ENCODE results near the gene WFS1. TPM values are rescaled to one million over a fixed set of nuclear protein-coding genes. Genes with fewer than 3 reads are reported as not detected.

The WFS1 gene
- total RNA-seq, 1 donor from 2014 or later: 107 TPM

DNA sequence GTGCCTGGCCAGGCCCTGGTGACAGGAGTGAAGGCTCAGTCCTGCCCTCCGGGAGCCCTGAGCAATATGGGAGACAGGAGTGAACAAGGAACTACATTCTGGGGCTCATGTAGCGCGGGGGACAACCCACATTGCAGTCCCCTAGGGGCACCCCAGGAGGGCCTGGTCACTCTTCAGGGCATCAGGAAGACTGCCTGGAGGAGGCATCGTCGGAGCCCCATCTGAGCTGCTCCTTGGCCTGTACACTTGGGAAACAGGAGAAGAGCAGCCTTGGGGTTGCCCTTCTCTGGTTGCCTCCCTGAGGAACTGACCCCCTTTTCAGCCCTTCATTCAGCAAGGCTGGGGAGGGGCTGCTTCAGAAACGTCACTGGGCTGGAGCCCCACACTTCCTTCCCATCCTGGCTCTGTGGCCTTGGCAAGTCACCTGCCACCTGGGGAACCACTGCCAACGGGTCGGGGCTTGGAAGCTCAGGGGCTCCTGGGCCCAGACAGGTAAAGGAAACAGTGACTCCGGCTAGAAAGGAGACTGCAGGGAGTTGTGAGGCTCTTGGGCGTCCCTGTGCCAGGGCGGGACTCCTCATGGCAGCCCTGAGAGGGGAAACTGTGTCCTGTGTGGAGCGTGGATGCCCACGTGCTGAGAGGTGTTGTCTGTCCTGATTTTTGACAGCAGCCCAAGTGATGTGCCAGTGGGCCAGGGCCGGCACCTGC, 10.1 kb downstream of the WFS1 start:
- DNase-seq (ENCODE audit: low read depth in 2 of 2): no peak

DNA sequence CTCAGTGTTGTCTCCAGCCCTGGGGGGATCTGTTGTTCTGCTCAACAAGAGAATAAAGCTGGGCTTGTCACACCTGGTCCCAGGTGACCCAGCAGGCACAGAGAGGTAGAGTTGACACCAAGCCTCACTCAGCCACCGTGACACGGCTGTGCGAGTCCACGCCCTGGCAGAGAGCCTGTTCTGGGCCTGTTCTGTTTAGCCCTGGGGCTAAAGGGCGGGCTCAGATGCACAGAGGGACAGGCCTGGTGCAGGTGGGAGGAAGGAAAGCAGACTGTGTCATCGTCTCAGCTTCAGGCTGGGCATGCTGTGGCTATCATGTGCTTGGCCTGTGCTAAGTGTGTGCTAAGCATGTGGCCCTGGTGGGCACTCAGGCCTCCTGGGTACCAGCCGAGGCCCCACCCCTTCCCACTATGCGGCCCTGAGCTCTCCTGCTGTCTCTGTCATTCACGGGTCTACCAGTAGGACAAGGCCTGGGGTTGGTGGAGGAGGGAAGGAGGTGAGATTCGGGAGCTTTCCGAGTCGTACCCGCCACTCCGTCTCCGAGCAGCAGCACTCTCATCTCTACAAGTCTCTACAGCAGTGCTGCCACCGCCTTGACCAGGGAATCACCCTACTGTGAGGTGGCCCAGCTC, 10.8 kb downstream of the WFS1 start:
- no peak for DNase-seq (ENCODE audit: low read depth in 2 of 2)

DNA sequence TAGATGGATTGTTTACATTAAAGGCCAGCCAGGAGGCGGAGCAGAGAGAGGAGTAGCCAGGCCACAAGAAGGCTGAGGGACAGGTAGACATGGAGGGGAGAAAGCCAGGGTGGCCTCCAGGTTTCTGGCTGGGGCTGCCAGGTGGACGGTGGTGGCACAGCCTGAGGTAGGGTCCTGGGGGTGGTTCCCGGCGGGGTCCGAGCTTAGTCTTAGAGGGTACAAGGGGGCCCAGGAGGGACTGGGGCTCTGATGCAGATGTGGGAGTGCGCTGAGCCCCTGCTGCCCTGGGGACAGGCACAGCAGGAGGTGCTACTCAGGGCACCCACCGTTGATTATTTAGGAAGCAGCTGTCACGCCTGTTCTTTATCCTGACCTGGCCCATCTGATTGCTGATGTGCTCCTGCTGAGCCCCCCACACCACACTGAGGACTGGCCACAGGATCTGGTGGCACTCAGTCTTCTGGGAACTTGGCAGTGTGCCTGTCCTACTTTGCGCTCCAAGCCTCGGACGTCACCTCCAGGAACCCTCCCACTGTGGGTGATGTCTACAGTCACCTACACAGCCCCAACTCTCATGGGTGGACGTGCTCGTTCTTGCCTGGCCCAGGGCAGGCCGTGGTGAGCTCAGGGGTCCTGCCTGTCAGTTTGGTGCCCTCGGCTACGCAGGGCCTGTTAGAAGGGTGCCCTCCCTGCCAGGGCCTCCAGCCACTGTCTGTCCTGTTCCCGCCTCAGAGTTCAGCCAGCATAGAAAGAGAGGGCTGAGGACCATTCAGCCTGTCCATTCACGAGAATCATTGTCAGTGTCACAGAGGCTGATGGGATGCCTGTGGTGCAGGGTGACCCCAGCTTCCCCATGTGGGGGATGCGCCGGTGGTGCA, 12.0 kb downstream of the WFS1 start:
- DNase-seq (ENCODE audit: low read depth in 2 of 2): peak in 1 of 2 donors; percentile 36

DNA sequence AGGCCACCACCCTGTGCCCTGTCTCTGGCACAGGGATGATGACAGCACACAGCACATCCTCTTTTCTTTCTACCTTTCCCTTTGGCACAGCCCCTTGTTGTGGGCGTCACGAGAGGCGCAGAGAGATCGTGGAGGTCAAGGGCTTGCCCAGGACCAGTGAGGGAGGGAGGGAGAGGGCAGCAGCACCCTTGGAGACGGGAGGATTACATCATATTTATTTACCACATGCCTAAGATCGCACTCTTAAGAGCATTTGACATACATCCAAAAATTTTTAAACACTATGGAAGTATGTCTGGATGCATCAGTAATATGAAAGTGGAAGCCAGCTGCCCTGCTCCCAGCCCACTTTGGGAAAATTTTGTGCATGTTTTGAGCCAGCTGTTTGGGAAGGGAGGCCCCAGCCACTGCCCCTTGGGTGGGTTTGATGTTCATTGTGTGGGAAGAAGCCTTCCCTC, 12.7 kb downstream of the WFS1 start:
- DNase-seq (ENCODE audit: low read depth in 2 of 2): no peak

DNA sequence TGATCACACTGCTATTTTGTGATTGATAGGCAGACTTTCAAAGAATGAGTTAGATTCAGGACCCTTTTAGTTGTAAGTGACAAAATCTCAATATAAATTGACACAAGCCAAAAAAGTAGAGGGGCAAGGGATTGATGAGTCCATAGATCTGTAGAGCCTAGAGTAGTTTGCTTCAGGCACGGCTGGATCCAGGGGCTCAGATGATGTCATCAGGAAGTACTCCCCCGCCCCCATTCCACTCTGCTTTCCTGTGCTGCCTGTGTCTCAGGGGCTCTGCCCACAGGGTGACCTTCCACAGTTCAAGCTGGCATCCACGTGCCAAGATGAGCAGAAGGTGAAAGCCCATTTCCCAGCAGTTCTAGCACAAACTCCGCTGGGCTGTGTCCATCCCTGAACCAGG, 13.6 kb downstream of the WFS1 start:
- DNase-seq (ENCODE audit: low read depth in 2 of 2): no peak

DNA sequence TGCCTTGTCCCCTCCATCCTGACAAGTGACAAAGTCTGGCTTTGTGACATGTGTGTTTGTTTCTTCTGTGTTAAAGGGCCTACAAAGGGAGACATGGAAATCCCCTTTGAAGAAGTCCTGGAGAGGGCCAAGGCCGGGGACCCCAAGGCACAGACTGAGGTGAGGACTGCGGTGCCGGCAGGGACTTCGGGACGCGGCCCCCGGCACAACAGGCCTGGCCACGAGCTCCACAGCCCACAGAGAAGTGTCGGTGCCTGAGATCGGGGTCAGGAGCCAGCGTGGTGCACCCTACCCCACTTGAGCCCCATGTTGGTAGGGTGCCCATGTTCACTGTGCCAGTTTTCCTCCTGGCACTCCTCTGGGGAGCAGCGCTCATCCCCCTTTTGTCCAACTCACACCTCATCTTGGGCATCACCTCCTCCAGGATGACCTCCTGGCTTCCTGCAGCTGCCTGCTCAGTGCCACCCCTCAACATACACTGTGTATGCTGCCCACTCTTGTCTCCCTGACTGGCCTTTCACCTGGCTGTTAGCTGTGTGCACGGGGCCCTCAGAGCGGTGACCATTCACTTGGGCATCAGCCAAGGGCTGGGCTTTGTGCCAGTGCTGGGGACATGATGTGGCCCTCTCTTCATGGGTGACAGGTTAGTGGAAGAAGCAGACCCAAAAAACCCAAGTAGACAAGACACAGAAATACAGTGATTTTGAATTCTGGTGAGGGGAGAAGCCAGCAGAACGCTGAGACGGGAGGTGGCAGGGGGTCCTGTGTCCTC, 17.6 kb downstream of the WFS1 start:
- no peak for DNase-seq (ENCODE audit: low read depth in 2 of 2)

DNA sequence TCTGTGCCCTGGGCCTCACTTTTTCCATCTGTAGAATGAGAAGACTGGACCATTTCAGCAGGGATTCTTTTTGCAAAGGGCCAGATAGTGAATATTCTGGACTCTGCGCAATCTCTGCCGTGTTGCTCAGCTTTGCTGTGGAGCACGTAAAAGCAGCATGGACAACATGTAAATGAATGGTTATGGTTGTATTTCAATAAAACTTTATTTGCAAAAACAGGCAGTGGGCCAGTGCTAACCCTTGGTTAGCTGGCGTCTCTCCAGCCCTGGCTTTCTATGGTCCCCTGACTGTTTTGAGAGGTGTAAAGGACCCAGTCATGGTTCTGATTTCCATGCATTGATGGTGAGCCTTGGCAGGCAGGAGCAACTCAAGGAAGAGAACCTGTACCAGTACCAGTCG, 18.7 kb downstream of the WFS1 start:
- DNase-seq (ENCODE audit: low read depth in 2 of 2): no peak

DNA sequence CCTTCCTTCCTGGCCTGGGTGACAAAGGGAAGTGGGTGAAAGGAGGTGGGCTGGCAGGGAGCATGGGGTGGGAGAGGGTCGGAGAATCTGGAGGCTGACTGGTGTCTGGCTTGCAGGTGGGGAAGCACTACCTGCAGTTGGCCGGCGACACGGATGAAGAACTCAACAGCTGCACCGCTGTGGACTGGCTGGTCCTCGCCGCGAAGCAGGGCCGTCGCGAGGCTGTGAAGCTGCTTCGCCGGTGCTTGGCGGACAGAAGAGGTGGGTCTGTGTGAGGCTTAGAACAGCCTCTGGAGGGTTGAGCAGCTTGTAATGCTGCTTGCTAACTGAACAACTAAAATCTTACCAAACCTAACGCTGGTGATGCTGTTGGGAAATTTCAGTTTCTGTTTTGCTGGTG, 19.2 kb downstream of the WFS1 start:
- DNase-seq (ENCODE audit: low read depth in 2 of 2): no peak

DNA sequence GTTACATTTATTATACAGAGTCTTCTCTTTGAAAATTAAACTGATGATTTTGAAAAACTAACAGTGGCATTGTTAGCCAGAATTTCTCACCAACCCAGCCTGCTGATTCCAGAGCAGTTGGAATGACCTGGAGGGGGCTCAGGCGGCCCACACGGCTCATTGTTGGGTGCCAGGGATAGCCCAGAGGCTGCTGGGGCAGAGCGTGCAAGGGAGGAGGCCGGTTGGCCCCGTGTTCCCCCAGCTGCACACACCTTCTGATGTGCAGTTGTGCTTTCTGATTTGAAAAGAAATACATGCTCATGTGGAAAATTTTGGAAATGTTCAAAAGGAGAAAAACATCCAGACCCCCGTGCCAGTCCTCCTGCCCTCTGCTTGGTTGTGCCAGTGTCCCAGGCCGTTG, 20.6 kb downstream of the WFS1 start:
- no peak for DNase-seq (ENCODE audit: low read depth in 2 of 2)

DNA sequence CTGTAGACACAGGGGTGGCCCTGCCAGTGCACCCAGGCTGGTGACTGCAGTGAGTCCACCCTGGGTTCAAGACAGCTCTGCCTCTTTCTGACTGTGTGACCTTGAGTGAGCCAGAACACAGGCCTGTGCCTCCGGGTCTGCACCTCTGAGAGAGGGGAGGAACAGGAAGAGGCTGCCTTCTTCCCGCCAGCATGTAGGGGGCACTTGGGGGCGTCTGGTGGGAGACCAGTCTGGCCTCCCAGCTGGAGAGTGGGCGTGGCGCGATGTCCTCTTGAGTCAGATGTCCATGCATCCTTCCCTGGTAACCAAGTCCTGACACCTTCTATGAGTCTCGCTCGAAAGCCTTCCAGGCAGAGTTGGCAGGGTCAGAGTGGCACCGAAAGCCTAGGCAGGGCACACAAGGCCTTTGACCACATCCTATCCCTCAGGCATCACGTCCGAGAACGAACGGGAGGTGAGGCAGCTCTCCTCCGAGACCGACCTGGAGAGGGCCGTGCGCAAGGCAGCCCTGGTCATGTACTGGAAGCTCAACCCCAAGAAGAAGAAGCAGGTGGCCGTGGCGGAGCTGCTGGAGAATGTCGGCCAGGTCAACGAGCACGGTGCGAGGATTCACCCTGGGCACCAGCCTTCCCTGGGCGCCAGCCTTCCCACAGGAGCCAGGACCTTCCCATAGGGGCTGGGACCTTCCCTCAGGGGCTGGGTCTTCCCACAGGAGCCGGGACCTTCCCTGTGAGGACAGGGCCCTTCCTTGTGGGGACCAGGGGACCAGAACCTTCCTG, 21.3 kb downstream of the WFS1 start:
- DNase-seq (ENCODE audit: low read depth in 2 of 2): no peak

DNA sequence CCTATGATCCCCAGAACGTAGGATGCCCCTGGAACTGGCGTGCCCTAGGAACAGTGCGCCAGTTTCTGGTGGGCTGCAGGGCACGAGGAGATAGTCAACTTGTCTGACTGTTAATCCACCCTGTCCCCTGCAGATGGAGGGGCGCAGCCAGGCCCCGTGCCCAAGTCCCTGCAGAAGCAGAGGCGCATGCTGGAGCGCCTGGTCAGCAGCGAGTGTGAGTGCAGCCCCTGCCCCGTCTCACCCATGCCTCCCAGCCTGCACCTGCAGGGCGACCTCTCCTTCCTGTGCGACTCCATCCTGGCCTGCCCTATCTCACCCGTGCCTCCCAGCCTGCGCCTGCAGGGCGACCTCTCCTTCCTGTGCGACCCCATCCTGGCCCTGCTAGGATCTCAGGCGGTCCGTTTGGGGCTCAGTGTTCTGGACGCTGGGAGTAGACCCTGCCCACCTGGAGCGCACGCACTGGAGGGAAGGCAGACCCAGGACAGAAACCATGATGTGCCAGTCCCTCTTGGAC, 22.2 kb downstream of the WFS1 start:
- peak in 1 of 2 donors; percentile 47 for DNase-seq (ENCODE audit: low read depth in 2 of 2)

DNA sequence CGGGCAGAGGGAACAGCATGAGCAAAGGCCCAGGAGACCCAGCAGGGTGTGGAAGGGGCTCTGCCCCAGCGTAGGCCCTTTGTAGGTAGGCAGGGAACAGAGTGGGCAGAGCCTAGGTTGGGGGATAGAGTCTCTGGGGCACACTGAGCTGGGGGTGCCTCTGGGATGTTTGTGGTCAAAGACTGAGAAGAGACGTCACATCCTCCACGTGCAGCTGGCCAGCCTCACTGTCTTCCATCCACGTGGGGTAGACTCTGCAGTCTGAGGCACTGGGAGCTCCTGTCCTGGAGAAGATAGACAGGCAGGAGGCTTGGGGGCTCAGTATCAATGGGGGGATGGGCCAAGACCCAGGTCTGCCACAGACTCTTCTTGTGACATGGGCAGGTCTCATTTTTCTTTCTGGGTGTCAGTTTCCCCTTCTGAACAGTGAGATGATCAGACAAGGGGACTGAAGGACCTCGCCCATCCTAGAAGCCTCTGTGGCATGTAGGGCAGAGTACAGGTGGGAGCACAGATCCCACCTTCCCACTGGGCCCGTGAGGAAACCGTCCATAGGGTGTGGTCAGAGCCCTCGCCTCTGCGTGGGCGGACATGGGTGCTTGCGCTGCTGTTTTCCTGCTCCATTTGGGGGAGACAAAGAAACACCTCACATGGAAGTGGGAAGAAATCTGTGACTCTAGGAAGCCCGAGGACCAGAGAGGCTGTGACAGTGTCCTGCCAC, 22.9 kb downstream of the WFS1 start:
- no peak for DNase-seq (ENCODE audit: low read depth in 2 of 2)

DNA sequence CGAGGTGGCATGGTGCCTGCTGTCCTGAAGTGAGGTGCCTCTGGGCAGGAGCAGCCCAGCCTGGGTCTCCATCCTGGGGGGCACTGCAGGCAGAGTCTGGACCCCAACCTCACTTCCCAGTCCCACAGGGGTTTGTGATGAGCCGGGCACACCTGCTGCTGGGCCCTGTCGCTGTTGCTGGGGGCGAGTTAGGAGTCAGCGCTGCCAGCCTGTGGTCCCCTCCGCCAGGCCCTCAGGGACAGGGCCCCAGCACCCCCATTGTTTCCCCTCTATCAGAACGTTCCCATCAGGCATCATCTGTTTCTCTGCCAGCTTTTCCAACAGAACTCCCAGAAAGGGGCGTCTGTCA, 23.4 kb downstream of the WFS1 start:
- no peak for DNase-seq (ENCODE audit: low read depth in 2 of 2)

DNA sequence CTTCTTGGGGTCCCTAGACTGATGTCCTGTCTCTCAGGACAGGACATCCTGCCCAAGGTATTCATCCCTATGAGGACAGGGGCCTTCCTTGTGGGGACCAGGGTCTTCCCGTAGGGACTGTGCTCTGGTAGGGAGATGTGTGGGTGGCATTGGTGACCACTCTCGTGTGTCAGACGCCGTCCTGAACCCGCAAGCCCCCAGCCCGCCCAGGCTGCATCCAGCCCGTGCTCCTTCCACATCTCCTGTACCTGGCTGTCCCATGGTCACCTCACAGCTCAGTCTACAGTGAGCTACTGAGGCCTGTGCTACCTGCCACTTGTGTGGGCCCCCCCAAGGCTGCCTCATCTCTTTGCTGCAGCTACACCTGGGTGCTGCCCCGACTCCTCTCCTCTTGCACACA, 24.0 kb downstream of the WFS1 start:
- no peak for DNase-seq (ENCODE audit: low read depth in 2 of 2)

DNA sequence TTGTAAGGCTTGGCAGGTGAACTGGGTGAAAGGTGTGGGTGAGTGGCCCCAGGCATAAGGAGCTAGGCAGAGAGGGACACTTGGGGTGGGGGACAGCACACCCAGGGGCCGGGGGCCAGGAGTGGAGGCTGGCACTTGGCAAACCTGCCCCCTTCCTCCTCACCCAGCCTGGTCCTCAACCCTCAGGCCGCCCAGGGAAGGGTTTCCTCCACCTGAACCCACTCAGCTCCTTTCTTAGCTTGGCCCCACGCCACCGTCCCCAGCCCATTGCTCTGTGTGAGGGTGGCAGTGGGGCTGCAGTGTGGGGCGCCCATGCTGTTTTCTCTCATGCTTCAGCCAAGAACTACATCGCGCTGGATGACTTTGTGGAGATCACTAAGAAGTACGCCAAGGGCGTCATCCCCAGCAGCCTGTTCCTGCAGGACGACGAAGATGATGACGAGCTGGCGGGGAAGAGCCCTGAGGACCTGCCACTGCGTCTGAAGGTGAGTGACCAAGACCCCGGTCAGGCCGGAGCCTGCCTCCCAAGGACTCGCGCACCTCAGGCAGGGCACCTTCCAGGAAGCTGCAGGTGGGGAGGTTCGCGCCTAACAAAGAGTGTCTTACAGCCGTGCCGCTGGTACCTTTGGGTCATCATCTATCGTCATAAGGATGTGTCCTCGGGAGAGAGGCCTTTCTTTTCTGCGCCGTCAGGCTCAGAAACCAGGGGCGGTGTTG, 25.2 kb downstream of the WFS1 start:
- DNase-seq (ENCODE audit: low read depth in 2 of 2): no peak

DNA sequence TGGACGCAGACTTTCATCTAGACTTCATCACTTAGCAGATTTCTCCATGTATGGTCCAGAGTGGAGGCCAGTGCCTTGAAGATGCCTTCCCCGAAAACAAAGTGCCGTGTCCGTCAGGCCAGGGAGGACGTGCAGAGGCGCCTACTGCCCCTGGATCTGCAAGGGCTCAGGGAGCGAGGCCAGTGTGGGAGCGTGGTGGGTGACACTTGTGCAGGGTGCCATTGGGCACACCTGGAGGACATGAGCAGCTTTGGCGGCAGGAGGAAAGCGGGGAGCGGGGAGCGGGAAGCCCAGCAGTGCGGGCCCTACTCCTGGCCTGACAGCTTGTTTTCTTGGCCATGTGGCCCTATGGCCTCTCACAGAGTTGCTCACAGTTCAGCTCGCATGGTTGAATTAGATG, 25.8 kb downstream of the WFS1 start:
- no peak for DNase-seq (ENCODE audit: low read depth in 2 of 2)

DNA sequence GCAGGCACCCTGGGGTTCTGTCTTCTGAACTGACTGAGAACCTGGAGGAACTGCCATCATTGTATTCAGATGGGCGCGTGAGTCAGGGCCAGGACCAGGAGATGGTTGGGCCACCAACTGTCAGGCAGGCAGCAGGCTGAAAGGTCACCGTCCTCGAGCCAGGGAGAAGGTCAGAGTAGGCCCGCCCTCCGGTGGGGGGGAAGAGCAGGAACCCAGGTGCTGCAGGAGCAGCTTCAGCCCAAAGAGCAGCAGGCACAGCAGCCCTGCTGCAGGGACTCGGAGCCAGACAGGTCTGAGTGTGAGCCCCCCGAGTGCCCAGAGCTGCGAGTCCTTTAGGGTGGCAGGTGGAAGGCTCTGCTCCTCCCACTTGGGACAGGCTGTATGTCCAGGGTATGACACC, 26.4 kb downstream of the WFS1 start:
- DNase-seq (ENCODE audit: low read depth in 2 of 2): no peak

DNA sequence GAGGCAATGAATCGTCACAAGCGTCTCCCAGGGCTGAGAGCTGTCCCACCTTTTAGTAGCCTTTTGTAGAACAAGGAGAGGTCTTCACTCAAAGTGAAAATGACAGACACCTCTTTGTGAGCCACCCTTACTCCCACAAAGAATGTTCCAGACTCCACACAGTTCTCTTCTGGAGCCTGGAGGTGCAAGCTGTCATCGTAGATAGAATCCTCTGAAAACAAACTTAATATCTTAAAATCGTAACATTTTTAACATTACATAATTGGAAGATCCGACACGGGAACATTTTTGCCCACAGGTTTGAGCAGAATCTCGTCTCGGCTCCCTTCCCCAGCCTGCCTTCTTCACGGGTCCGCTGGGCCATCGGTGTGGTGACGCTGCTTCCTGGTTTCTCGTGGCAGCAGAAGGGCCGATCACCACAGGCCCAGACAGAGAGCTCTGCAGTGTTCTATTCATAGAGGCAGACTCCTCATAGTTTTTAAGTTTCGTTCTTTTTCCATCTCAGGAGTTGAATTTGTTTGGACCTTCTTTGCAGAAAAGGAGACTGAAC, 27.7 kb downstream of the WFS1 start:
- no peak for DNase-seq (ENCODE audit: low read depth in 2 of 2)

DNA sequence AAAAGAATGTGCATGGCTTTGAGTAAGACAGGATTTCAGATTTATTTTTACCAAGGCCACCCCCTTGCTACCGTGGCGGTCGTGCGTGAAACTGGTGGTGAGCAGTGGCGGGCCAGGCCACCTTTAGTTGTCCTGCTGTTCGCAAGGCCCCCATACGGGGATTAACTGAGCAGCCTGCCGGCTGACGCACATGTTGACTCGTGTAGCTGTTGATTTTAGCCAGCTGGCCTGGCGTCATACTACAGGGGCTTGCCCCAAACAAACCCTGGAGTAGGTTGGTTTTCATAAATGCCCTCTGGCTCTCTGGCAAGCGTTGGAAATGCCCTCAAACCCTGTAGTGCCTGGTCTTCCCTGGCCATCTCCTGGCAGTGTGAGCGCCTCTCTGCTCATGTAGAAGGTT, 28.4 kb downstream of the WFS1 start:
- no peak for DNase-seq (ENCODE audit: low read depth in 2 of 2)
